Measurements from ENCODE around the gene SLC12A7.

The SLC12A7 gene

GRCh38 chr5:1135696-1136525 is 24.0 kb upstream of the SLC12A7 start:
- ChIA-PET CTCF (interaction anchor here (1.4 to 1.5 kb wide), 2 partner anchors 18 to 212 kb away, joined by 3 to 6 read pairs; no protein-coding TSS in a partner anchor), POLR2A (interaction anchor here (1.2 kb wide), 1 partner anchor 17 kb away, joined by 4 read pairs; no protein-coding TSS in a partner anchor)
- Histone ChIP-seq H3K4me1 (ENCODE audit: control insufficient read depth, insufficient read depth, low read length) (no peaks in the 10 kb centered on the region), H3K36me3 (ENCODE audit: control insufficient read depth in 2 of 2, insufficient read depth in 1 of 2, low read length in 2 of 2) (no peaks in the 10 kb centered on the region), H3K27ac (ENCODE audit: extremely low read depth, low read depth, low read length) (no peak overlapping the region), H3K9me3 (ENCODE audit: control insufficient read depth, insufficient read depth, low read depth, low read length) (no peaks in the 10 kb centered on the region), H3K4me3 (ENCODE audit: low read depth, low read length) (no peak overlapping the region)
- TF ChIP-seq KLF16 (tag by site-specific recombination; IDR thresholded peaks at IDR 0.05), result no peak
- TF ChIP-seq ZNF549 (tag by site-specific recombination; IDR thresholded peaks at IDR 0.05), result no peak
- TF ChIP-seq ZNF121 (tag by site-specific recombination; IDR thresholded peaks at IDR 0.05), result no peak
- TF ChIP-seq ZIC2 (tag by site-specific recombination; IDR thresholded peaks at IDR 0.05), result peak; percentile 97
- no peak for TF ChIP-seq ZNF530 (tag by site-specific recombination; IDR thresholded peaks at IDR 0.05; ENCODE audit: low read depth)

GRCh38 chr5:1134478-1134877 is 22.6 kb upstream of the SLC12A7 start:
- H3K9me3 ChIP-seq (ENCODE audit: control insufficient read depth, insufficient read depth, low read depth, low read length), result no peaks in the 10 kb centered on the region
- ChIA-PET CTCF (interaction anchor here (0.6 to 2.7 kb wide), 5 partner anchors 33 to 211 kb away, joined by 3 to 13 read pairs (median 4); no protein-coding TSS in a partner anchor), POLR2A (interaction anchor here (1.2 kb wide), 1 partner anchor 16 kb away, joined by 4 read pairs; no protein-coding TSS in a partner anchor)
- H3K4me3 ChIP-seq (ENCODE audit: low read depth, low read length), result no peak overlapping the region
- no peaks in the 10 kb centered on the region for H3K4me1 ChIP-seq (ENCODE audit: control insufficient read depth, insufficient read depth, low read length)
- no peaks in the 10 kb centered on the region for H3K36me3 ChIP-seq (ENCODE audit: control insufficient read depth in 2 of 2, insufficient read depth in 1 of 2, low read length in 2 of 2)
- peak; percentile 57 for TF ChIP-seq PRDM10 (tag by site-specific recombination; IDR thresholded peaks at IDR 0.05)
- no peak for TF ChIP-seq ZNF138 (tag by site-specific recombination; IDR thresholded peaks at IDR 0.05; ENCODE audit: borderline replicate concordance)
- no peak for TF ChIP-seq ZSCAN4 (tag by site-specific recombination; IDR thresholded peaks at IDR 0.05)
- no peak for TF ChIP-seq ZNF791 (tag by site-specific recombination; IDR thresholded peaks at IDR 0.05)
- H3K27ac ChIP-seq (ENCODE audit: extremely low read depth, low read depth, low read length), result no peak overlapping the region

GRCh38 chr5:1133510-1134201 is 21.8 kb upstream of the SLC12A7 start:
- Histone ChIP-seq H3K36me3 (ENCODE audit: control insufficient read depth in 2 of 2, insufficient read depth in 1 of 2, low read length in 2 of 2) (no peaks in the 10 kb centered on the region), H3K27ac (ENCODE audit: extremely low read depth, low read depth, low read length) (no peak overlapping the region), H3K9me3 (ENCODE audit: control insufficient read depth, insufficient read depth, low read depth, low read length) (no peaks in the 10 kb centered on the region), H3K4me3 (ENCODE audit: low read depth, low read length) (no peak overlapping the region), H3K4me1 (ENCODE audit: control insufficient read depth, insufficient read depth, low read length) (no peaks in the 10 kb centered on the region)
- ChIA-PET POLR2A (no interaction called here), CTCF (interaction anchor here (0.6 to 2.7 kb wide), 7 partner anchors 11 to 210 kb away, joined by 3 to 13 read pairs (median 4); no protein-coding TSS in a partner anchor)
- TF ChIP-seq PRDM4 (tag by site-specific recombination; IDR thresholded peaks at IDR 0.05), result no peak
- no peak for TF ChIP-seq ZNF366 (tag by site-specific recombination; conservative IDR thresholded peaks at IDR 0.05)
- TF ChIP-seq ZNF324 (tag by site-specific recombination; IDR thresholded peaks at IDR 0.05), result no peak
- TF ChIP-seq PATZ1 (tag by site-specific recombination; IDR thresholded peaks at IDR 0.05), result no peak
- TF ChIP-seq ZEB2 (tag by site-specific recombination; IDR thresholded peaks at IDR 0.05), result no peak
- TF ChIP-seq ZNF416 (tag by site-specific recombination; IDR thresholded peaks at IDR 0.05), result no peak
- no peak for TF ChIP-seq ZNF132 (tag by site-specific recombination; IDR thresholded peaks at IDR 0.05; ENCODE audit: borderline replicate concordance)
- no peak for TF ChIP-seq ZNF26 (tag by site-specific recombination; IDR thresholded peaks at IDR 0.05)
- no peak for TF ChIP-seq ZNF202 (tag by site-specific recombination; IDR thresholded peaks at IDR 0.05; ENCODE audit: borderline replicate concordance)
